ENCODE data around the gene ABHD17B.

ABHD17B gene

GRCh38 chr9:71819115-71819739 is 91.8 kb downstream of the ABHD17B start:
- DNase-seq, result peak; percentile 37 to 66 (median 59)
- Histone ChIP-seq H3K36me3 (ENCODE audit: control insufficient read depth in 4 of 4, insufficient read depth in 4 of 4, low read length in 3 of 4) (no peaks in the 10 kb centered on the region), H3K27ac (ENCODE audit: insufficient read depth in 1 of 2, low read depth in 1 of 2, low read length in 2 of 2, poor library complexity in 1 of 2, severe bottlenecking in 2 of 2) (no peak overlapping the region), H3K9me3 (ENCODE audit: control extremely low read depth in 1 of 5, control insufficient read depth in 4 of 5, insufficient read depth in 2 of 5, low read depth in 1 of 5, low read length in 4 of 5) (no peaks in the 10 kb centered on the region), H3K27me3 (replicated peaks in 2 of 5; ENCODE audit: control insufficient read depth in 4 of 5, insufficient read depth in 5 of 5, low read length in 4 of 5) (no peaks in the 10 kb centered on the region), H3K4me3 (ENCODE audit: control insufficient read depth in 1 of 7, extremely low read depth in 1 of 7, insufficient read depth in 4 of 7, low read depth in 2 of 7, low read length in 6 of 7) (no peak overlapping the region), H3K4me1 (ENCODE audit: control extremely low read depth in 1 of 4, control insufficient read depth in 4 of 4, insufficient read depth in 4 of 4, low read length in 3 of 4) (peaks cover 18 to 28% (median 21%) of the 10 kb centered on the region in 4 experiments)
- ChIA-PET POLR2A (interaction anchor here (0.9 kb wide), 1 partner anchor 92 kb away, joined by 3 read pairs; the partner anchor contains the start of genes ABHD17B and C9orf85), CTCF (interaction anchor here (0.7 to 4.6 kb wide), 20 partner anchors 9 to 1219 kb away, joined by 3 to 33 read pairs (median 4); no protein-coding TSS in a partner anchor)
- 75% methylated on average over 4 of the region's 8 CpGs for WGBS (ENCODE audit: insufficient coverage)

- 29% methylated on average over 4 of the region's 9 CpGs for WGBS (ENCODE audit: insufficient coverage)
- ChIA-PET CTCF (interaction anchor here (0.9 to 4.6 kb wide), 8 partner anchors 11 to 208 kb away, joined by 3 to 33 read pairs (median 4); no protein-coding TSS in a partner anchor), POLR2A (interaction anchor here (0.6 kb wide), 1 partner anchor 70 kb away, joined by 3 read pairs; no protein-coding TSS in a partner anchor)
- H3K4me3 ChIP-seq (ENCODE audit: control insufficient read depth in 1 of 7, extremely low read depth in 1 of 7, insufficient read depth in 4 of 7, low read depth in 2 of 7, low read length in 6 of 7), result peak overlapping the region in 1 of 7 experiments; percentile 14
- H3K4me1 ChIP-seq (ENCODE audit: control extremely low read depth in 1 of 4, control insufficient read depth in 4 of 4, insufficient read depth in 4 of 4, low read length in 3 of 4), result peaks cover 7 to 15% (median 11%) of the 10 kb centered on the region in 4 experiments
- peak in 2 of 3 donors; percentile 45 for DNase-seq
- no peaks in the 10 kb centered on the region for H3K36me3 ChIP-seq (ENCODE audit: control insufficient read depth in 4 of 4, insufficient read depth in 4 of 4, low read length in 3 of 4)
- no peaks in the 10 kb centered on the region for H3K27me3 ChIP-seq (replicated peaks in 2 of 5; ENCODE audit: control insufficient read depth in 4 of 5, insufficient read depth in 5 of 5, low read length in 4 of 5)
- no peak overlapping the region for H3K27ac ChIP-seq (ENCODE audit: insufficient read depth in 1 of 2, low read depth in 1 of 2, low read length in 2 of 2, poor library complexity in 1 of 2, severe bottlenecking in 2 of 2)
- no peaks in the 10 kb centered on the region for H3K9me3 ChIP-seq (ENCODE audit: control extremely low read depth in 1 of 5, control insufficient read depth in 4 of 5, insufficient read depth in 2 of 5, low read depth in 1 of 5, low read length in 4 of 5)
These were observed 94.0 kb downstream of the ABHD17B start for GRCh38 chr9:71816916-71817451.
